Activated CD4-positive, alpha-beta T cell treated with anti-CD3 and anti-CD28 coated beads, Interleukin-2, amount 10 ng/mL, durations not matched to agents 7 days and 5 days (primary cell): ENCODE results near the gene NLE1. TPM values are rescaled to one million over a fixed set of nuclear protein-coding genes. Genes with fewer than 3 reads are reported as not detected.
A peak's percentile ranks its signal among the peaks of the same experiment; 100 is the strongest.
"Not testable (repeated sequence)": the region's sequence is repeated elsewhere in the genome, so short reads cannot be mapped to it uniquely, and the experiment has no call there.

Experiments
- CTCF ChIA-PET: fragments of 350-600 bp; sonication (Branson Sonifier 250); formaldehyde crosslinking; loops from one replicate; lab custom pipeline; 2021; ENCODE audit warnings: antibody characterized with exemption; lab: Charles Lee
- POLR2A ChIA-PET: fragments of 350-600 bp; sonication (Branson Sonifier 250); formaldehyde crosslinking; loops from one replicate; lab custom pipeline; 2021; ENCODE audit warnings: antibody characterized with exemption; lab: Charles Lee
- DNase-seq: peaks from one replicate; pipeline ENCODE4 v3.0.0-alpha.2; 2020
- H3K27ac Mint-ChIP-seq: one replicate; pipeline ENCODE4 v1.8.0; 2021; ENCODE audit warnings: mild to moderate bottlenecking, moderate library complexity, mixed read lengths
- H3K27me3 Mint-ChIP-seq: one replicate; pipeline ENCODE4 v1.8.0; 2021; ENCODE audit warnings: mixed read lengths
- H3K36me3 Mint-ChIP-seq: one replicate; pipeline ENCODE4 v1.8.0; 2021; ENCODE audit warnings: low read depth, mixed read lengths
- H3K4me1 Mint-ChIP-seq: one replicate; pipeline ENCODE4 v1.8.0; 2021; ENCODE audit warnings: mixed read lengths
- H3K4me3 Mint-ChIP-seq: one replicate; pipeline ENCODE4 v1.8.0; 2021; ENCODE audit warnings: mild to moderate bottlenecking, moderate library complexity, mixed read lengths
- H3K9me3 Mint-ChIP-seq: one replicate; pipeline ENCODE4 v1.8.0; 2021; ENCODE audit warnings: mixed read lengths
- total RNA-seq, 2 experiments: library from RNA; stranded (reverse); gene quantifications; one replicate each; pipeline ENCODE4 v1.2.3, GENCODE V29; 2021

Gene NLE1
- total RNA-seq, 2 experiments from 2014 or later: 15.7 to 19.7 TPM

DNA sequence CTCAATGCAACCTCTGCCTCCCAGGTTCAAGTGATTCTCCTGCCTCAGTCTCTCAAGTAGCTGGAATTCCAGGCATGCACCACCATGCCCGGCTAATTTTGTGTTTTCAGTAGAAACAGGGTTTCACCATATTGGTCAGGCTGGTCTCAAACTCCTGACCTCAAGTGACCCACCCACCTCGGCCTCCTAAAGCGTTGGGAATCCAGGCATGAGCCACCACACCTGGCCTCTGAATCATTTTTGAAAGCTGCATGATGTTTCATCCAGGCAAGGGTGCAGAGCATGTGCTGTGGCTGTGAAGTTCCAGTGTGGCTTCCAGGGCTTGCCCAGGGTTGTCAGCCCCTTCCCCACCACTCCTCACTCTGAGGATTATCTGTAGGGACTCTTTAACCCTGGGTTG lies 30.2 kb upstream of the NLE1 start:
- POLR2A ChIA-PET, H3K9me3 Mint-ChIP-seq, H3K4me3 Mint-ChIP-seq, H3K27me3 Mint-ChIP-seq, H3K36me3 Mint-ChIP-seq, H3K27ac Mint-ChIP-seq, CTCF ChIA-PET, DNase-seq: not testable (repeated sequence)
- H3K4me1 Mint-ChIP-seq: peaks cover 55% of the 10 kb centered on the region

- Mint-ChIP-seq H3K4me3 (peak overlapping the region; percentile 39), H3K36me3 (peaks cover 7% of the 10 kb centered on the region), H3K27me3 (no peaks in the 10 kb centered on the region), H3K4me1 (peaks cover 50% of the 10 kb centered on the region), H3K9me3 (no peaks in the 10 kb centered on the region), H3K27ac (peak overlapping the region; percentile 84)
- CTCF ChIA-PET: interaction anchor here (1.8 kb wide), 1 partner anchor 9 kb away, joined by 4 read pairs; no protein-coding TSS in a partner anchor
- POLR2A ChIA-PET: no interaction called here
- no peak for DNase-seq
Measured at GRCh38 chr17:35171834-35172233, 29.7 kb upstream of the NLE1 start.

DNA sequence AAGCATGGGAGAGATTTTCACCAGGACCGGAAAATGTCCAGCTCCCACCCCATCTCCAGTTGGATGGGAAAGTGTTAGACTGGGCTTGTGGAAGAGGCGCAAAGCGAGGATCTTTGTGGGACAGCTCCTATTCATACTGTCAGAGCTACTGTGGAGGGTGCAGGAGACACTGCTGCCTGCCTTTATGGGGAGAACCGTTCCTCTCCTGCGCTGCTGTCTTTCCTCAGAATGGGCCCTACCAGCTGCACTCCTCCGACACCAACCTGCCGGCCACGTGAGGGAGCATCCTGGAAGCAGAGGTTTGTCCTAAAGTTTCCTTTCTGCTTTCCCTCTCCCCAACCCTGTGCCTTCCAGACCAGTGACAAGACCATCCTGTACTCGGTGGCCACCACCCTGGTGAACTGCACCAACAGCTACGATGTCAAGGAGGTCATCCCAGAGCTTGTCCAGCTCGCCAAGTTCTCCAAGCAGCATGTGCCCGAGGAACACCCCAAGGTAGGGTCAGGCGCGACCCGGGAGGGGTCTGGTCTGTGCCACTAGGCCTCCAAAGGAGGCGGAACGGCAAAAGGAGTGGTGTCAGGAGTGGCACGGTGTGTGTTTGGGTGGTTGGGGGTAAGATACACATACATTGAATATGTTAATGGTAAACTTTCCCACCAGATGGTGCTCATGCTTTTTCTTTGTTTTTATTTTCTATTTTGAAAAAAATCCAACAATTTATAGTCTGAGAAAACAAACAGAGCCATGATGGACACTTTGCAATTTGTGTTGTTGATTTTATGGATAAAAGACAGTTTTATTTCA lies 29.1 kb upstream of the NLE1 start:
- no peaks in the 10 kb centered on the region for H3K27me3 Mint-ChIP-seq
- peak; percentile 49 for DNase-seq
- H3K4me1 Mint-ChIP-seq: peaks cover 46% of the 10 kb centered on the region
- ChIA-PET CTCF (interaction anchor here (0.6 to 2.3 kb wide), 6 partner anchors 10 to 589 kb away, joined by 3 to 15 read pairs (median 4); partner anchors contain the start of gene SLFN5), POLR2A (no interaction called here)
- no peaks in the 10 kb centered on the region for H3K9me3 Mint-ChIP-seq
- peak overlapping the region; percentile 39 for H3K4me3 Mint-ChIP-seq
- peak overlapping the region; percentile 84 for H3K27ac Mint-ChIP-seq
- H3K36me3 Mint-ChIP-seq: peaks cover 7% of the 10 kb centered on the region

DNA sequence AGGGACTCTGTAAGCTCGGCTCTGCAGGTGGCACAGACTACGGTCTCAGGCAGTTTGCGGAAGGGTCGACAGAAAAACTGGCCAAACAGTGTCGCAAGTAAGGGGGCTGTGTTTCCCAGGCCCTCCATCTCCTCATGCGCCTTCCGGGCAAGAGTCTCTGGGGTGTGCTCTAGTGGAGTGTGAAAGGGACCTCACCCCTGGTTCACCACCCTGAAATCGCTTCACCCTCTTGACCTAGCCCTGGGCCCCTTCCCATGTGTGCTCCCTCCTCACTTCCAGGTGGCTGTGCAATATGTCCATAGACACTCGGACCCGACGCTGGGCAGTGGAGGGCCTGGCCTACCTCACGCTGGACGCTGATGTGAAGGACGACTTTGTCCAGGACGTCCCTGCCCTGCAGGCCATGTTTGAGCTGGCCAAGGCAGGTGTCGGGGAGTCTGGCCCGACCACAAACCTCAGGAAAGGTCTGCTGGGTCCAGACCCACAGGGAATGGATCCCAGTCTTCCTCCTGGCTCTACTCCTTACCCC lies 27.8 kb upstream of the NLE1 start:
- Mint-ChIP-seq H3K36me3 (peaks cover 3% of the 10 kb centered on the region), H3K4me1 (peaks cover 40% of the 10 kb centered on the region), H3K4me3 (no peak overlapping the region), H3K27ac (peak overlapping the region; percentile 55), H3K27me3 (no peaks in the 10 kb centered on the region), H3K9me3 (no peaks in the 10 kb centered on the region)
- ChIA-PET POLR2A (no interaction called here), CTCF (interaction anchor here (1.0 to 2.3 kb wide), 5 partner anchors 11 to 577 kb away, joined by 3 to 15 read pairs (median 4); partner anchors contain the start of gene SLFN5)
- no peak for DNase-seq

- Mint-ChIP-seq H3K9me3 (no peaks in the 10 kb centered on the region), H3K4me1 (peaks cover 31% of the 10 kb centered on the region), H3K36me3 (no peaks in the 10 kb centered on the region), H3K27me3 (no peaks in the 10 kb centered on the region), H3K4me3 (no peak overlapping the region), H3K27ac (no peak overlapping the region)
- CTCF ChIA-PET: interaction anchor here (1.1 to 1.4 kb wide), 2 partner anchors 24 to 597 kb away, joined by 3 to 5 read pairs; no protein-coding TSS in a partner anchor
- POLR2A ChIA-PET: no interaction called here
- DNase-seq: no peak
Measured at GRCh38 chr17:35167666-35168065, 25.6 kb upstream of the NLE1 start.

- ChIA-PET CTCF (no interaction called here), POLR2A (no interaction called here)
- H3K4me1 Mint-ChIP-seq: peaks cover 30% of the 10 kb centered on the region
- H3K9me3 Mint-ChIP-seq: no peaks in the 10 kb centered on the region
- no peaks in the 10 kb centered on the region for H3K36me3 Mint-ChIP-seq
- H3K4me3 Mint-ChIP-seq: no peak overlapping the region
- H3K27ac Mint-ChIP-seq: no peak overlapping the region
- no peaks in the 10 kb centered on the region for H3K27me3 Mint-ChIP-seq
- DNase-seq: no peak
Measured at GRCh38 chr17:35167046-35167445, 24.9 kb upstream of the NLE1 start.

- Mint-ChIP-seq H3K9me3 (no peaks in the 10 kb centered on the region), H3K4me3 (no peak overlapping the region), H3K36me3 (no peaks in the 10 kb centered on the region), H3K4me1 (peaks cover 30% of the 10 kb centered on the region), H3K27me3 (no peaks in the 10 kb centered on the region), H3K27ac (no peak overlapping the region)
- ChIA-PET CTCF (no interaction called here), POLR2A (no interaction called here)
- no peak for DNase-seq
Measured at GRCh38 chr17:35166526-35166925, 24.4 kb upstream of the NLE1 start.

DNA sequence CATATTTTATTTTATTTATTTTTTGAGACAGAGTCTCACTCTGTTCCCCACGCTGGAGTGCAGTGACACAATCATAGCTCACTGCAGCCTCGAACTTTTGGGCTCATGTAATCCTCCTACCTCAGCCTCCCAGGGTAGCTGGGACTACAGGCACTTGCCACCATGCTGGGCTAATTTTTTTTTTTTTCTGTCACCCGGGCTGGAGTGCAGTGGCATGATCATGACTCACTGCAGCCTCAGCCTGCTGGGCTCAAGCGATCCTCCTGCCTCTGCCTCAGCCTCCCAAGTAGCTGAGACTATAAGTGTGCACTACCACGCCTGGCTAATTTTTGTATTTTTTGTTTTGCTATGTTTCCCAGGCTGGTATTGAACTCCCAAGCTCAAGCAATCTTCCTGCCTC lies 22.6 kb upstream of the NLE1 start:
- peaks cover 11% of the 10 kb centered on the region for H3K36me3 Mint-ChIP-seq
- ChIA-PET POLR2A (no interaction called here), CTCF (interaction anchor here (0.6 to 1.8 kb wide), 7 partner anchors 13 to 449 kb away, joined by 3 to 6 read pairs (median 3); partner anchors contain the start of gene PEX12)
- H3K4me1 Mint-ChIP-seq: peaks cover 41% of the 10 kb centered on the region
- no peaks in the 10 kb centered on the region for H3K27me3 Mint-ChIP-seq
- no peak for DNase-seq
- no peak overlapping the region for H3K4me3 Mint-ChIP-seq
- peak overlapping the region; percentile 44 for H3K27ac Mint-ChIP-seq
- peaks cover 9% of the 10 kb centered on the region for H3K9me3 Mint-ChIP-seq

- H3K4me3 Mint-ChIP-seq: no peak overlapping the region
- CTCF ChIA-PET: interaction anchor here (0.7 to 1.8 kb wide), 3 partner anchors 10 to 32 kb away, joined by 3 to 4 read pairs (median 3); no protein-coding TSS in a partner anchor
- no peak for DNase-seq
- no peaks in the 10 kb centered on the region for H3K27me3 Mint-ChIP-seq
- no peak overlapping the region for H3K27ac Mint-ChIP-seq
- POLR2A ChIA-PET: no interaction called here
- H3K4me1 Mint-ChIP-seq: peaks cover 47% of the 10 kb centered on the region
- peaks cover 9% of the 10 kb centered on the region for H3K9me3 Mint-ChIP-seq
- peaks cover 12% of the 10 kb centered on the region for H3K36me3 Mint-ChIP-seq
Measured at GRCh38 chr17:35163886-35164285, 21.8 kb upstream of the NLE1 start.

DNA sequence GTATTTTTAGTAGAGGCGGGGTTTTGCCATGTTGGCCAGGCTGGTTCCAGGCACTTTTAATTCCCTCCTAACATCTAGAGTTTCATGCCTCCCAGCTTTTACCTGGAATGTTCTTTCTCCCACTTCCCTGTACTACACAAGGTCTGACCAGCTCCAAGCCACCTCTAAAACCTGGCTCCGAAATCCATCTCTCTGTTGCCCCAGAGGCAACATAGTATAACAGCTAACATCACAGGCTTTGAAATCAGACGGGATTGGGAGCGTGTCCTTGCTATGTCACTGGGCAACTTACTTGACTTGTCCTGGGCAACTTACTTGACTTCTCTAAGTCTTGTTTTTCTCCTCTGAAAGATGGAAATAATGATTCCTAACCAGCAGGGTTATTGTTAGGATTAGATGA lies 20.7 kb upstream of the NLE1 start:
- DNase-seq: no peak
- no peak overlapping the region for H3K4me3 Mint-ChIP-seq
- peaks cover 50% of the 10 kb centered on the region for H3K4me1 Mint-ChIP-seq
- ChIA-PET CTCF (interaction anchor here (1.1 to 1.5 kb wide), 2 partner anchors 11 to 15 kb away, joined by 3 read pairs; partner anchors contain the start of gene UNC45B), POLR2A (no interaction called here)
- H3K9me3 Mint-ChIP-seq: peaks cover 12% of the 10 kb centered on the region
- H3K36me3 Mint-ChIP-seq: peaks cover 12% of the 10 kb centered on the region
- H3K27me3 Mint-ChIP-seq: peaks cover 3% of the 10 kb centered on the region
- no peak overlapping the region for H3K27ac Mint-ChIP-seq

- POLR2A ChIA-PET: interaction anchor here (0.7 kb wide), 1 partner anchor 337 kb away, joined by 3 read pairs; no protein-coding TSS in a partner anchor
- Mint-ChIP-seq H3K36me3 (peaks cover 12% of the 10 kb centered on the region), H3K4me1 (peaks cover 49% of the 10 kb centered on the region), H3K9me3 (peaks cover 12% of the 10 kb centered on the region), H3K4me3 (peak overlapping the region; percentile 5), H3K27me3 (peaks cover 3% of the 10 kb centered on the region), H3K27ac (peak overlapping the region; percentile 82)
- CTCF ChIA-PET: interaction anchor here (0.7 to 1.4 kb wide), 2 partner anchors 72 to 391 kb away, joined by 3 read pairs; no protein-coding TSS in a partner anchor
- DNase-seq: peak; percentile 35
Measured at GRCh38 chr17:35161281-35161761, 19.2 kb upstream of the NLE1 start.

- H3K4me3 Mint-ChIP-seq: no peak overlapping the region
- ChIA-PET POLR2A (interaction anchor here (0.6 kb wide), 1 partner anchor 454 kb away, joined by 3 read pairs; no protein-coding TSS in a partner anchor), CTCF (interaction anchor here (0.7 to 1.4 kb wide), 2 partner anchors 71 to 392 kb away, joined by 3 read pairs; no protein-coding TSS in a partner anchor)
- H3K36me3 Mint-ChIP-seq: peaks cover 12% of the 10 kb centered on the region
- peaks cover 12% of the 10 kb centered on the region for H3K9me3 Mint-ChIP-seq
- DNase-seq: peak; percentile 27
- H3K27ac Mint-ChIP-seq: peak overlapping the region; percentile 82
- peaks cover 3% of the 10 kb centered on the region for H3K27me3 Mint-ChIP-seq
- peaks cover 50% of the 10 kb centered on the region for H3K4me1 Mint-ChIP-seq
Measured at GRCh38 chr17:35160354-35161201, 18.5 kb upstream of the NLE1 start.
